ENCODE results near the gene TGFA. TPM values are rescaled to one million over a fixed set of nuclear protein-coding genes. Genes with fewer than 3 reads are reported as not detected.

TGFA gene
- total RNA-seq, 2 donors from 2014 or later = 1.9 to 3.8 TPM

GRCh38 chr2:70494293-70494886 is 59.2 kb downstream of the TGFA start:
- ATAC-seq = no peak
- no peak for DNase-seq

GRCh38 chr2:70490381-70490780 is 63.2 kb downstream of the TGFA start:
- DNase-seq = no peak
- no peaks in the 10 kb centered on the region for H3K4me1 Mint-ChIP-seq
- H3K36me3 Mint-ChIP-seq (ENCODE audit: low read depth) = no peaks in the 10 kb centered on the region
- no peaks in the 10 kb centered on the region for H3K9me3 ChIP-seq (ENCODE audit: control insufficient read depth, low read length, poor library complexity, severe bottlenecking)
- no peak overlapping the region for H3K27ac Mint-ChIP-seq
- H3K4me3 Mint-ChIP-seq = no peak overlapping the region
- ATAC-seq = no peak
- H3K27me3 Mint-ChIP-seq = peaks cover 8% of the 10 kb centered on the region

More at GRCh38 chr2:70494293-70494886, 59.2 kb downstream of the TGFA start:
- Mint-ChIP-seq H3K27ac (no peak overlapping the region), H3K4me1 (no peaks in the 10 kb centered on the region), H3K36me3 (ENCODE audit: low read depth) (no peaks in the 10 kb centered on the region), H3K27me3 (peaks cover 17% of the 10 kb centered on the region), H3K4me3 (no peak overlapping the region)
- H3K9me3 ChIP-seq (ENCODE audit: control insufficient read depth, low read length, poor library complexity, severe bottlenecking) = no peaks in the 10 kb centered on the region

GRCh38 chr2:70489165-70489564 is 64.5 kb downstream of the TGFA start:
- H3K36me3 Mint-ChIP-seq (ENCODE audit: low read depth) = no peaks in the 10 kb centered on the region
- H3K27me3 Mint-ChIP-seq = peaks cover 8% of the 10 kb centered on the region
- no peaks in the 10 kb centered on the region for H3K9me3 ChIP-seq (ENCODE audit: control insufficient read depth, low read length, poor library complexity, severe bottlenecking)
- ATAC-seq = no peak
- DNase-seq = no peak
- H3K4me1 Mint-ChIP-seq = no peaks in the 10 kb centered on the region
- H3K27ac Mint-ChIP-seq = no peak overlapping the region
- no peak overlapping the region for H3K4me3 Mint-ChIP-seq

GRCh38 chr2:70484086-70484485 is 69.5 kb downstream of the TGFA start:
- ATAC-seq = no peak
- Mint-ChIP-seq H3K27ac (no peak overlapping the region), H3K4me3 (no peak overlapping the region), H3K36me3 (ENCODE audit: low read depth) (no peaks in the 10 kb centered on the region), H3K4me1 (no peaks in the 10 kb centered on the region), H3K27me3 (no peaks in the 10 kb centered on the region)
- DNase-seq = no peak
- H3K9me3 ChIP-seq (ENCODE audit: control insufficient read depth, low read length, poor library complexity, severe bottlenecking) = no peaks in the 10 kb centered on the region

GRCh38 chr2:70482401-70482800 is 71.2 kb downstream of the TGFA start:
- DNase-seq = no peak
- H3K27me3 Mint-ChIP-seq = no peaks in the 10 kb centered on the region
- no peak for ATAC-seq
- no peak overlapping the region for H3K27ac Mint-ChIP-seq
- no peaks in the 10 kb centered on the region for H3K4me1 Mint-ChIP-seq
- no peaks in the 10 kb centered on the region for H3K36me3 Mint-ChIP-seq (ENCODE audit: low read depth)
- no peaks in the 10 kb centered on the region for H3K9me3 ChIP-seq (ENCODE audit: control insufficient read depth, low read length, poor library complexity, severe bottlenecking)
- H3K4me3 Mint-ChIP-seq = no peak overlapping the region

- H3K27ac Mint-ChIP-seq = no peak overlapping the region
- no peaks in the 10 kb centered on the region for H3K36me3 Mint-ChIP-seq (ENCODE audit: low read depth)
- peaks cover 5% of the 10 kb centered on the region for H3K4me1 Mint-ChIP-seq
- H3K9me3 ChIP-seq (ENCODE audit: control insufficient read depth, low read length, poor library complexity, severe bottlenecking) = no peaks in the 10 kb centered on the region
- no peaks in the 10 kb centered on the region for H3K27me3 Mint-ChIP-seq
- no peak for ATAC-seq
- DNase-seq = no peak
- no peak overlapping the region for H3K4me3 Mint-ChIP-seq
Measured at GRCh38 chr2:70480468-70480867, 73.2 kb downstream of the TGFA start.

- ATAC-seq (no peak), DNase-seq (no peak)
- no peaks in the 10 kb centered on the region for H3K36me3 Mint-ChIP-seq (ENCODE audit: low read depth)
- H3K27ac Mint-ChIP-seq = no peak overlapping the region
- H3K4me3 Mint-ChIP-seq = no peak overlapping the region
- H3K9me3 ChIP-seq (ENCODE audit: control insufficient read depth, low read length, poor library complexity, severe bottlenecking) = no peaks in the 10 kb centered on the region
- H3K27me3 Mint-ChIP-seq = no peaks in the 10 kb centered on the region
- peaks cover 9% of the 10 kb centered on the region for H3K4me1 Mint-ChIP-seq
Measured at GRCh38 chr2:70479816-70480215, 73.8 kb downstream of the TGFA start.

GRCh38 chr2:70477441-70477844 is 76.2 kb downstream of the TGFA start:
- ATAC-seq = no peak
- Mint-ChIP-seq H3K27me3 (no peaks in the 10 kb centered on the region), H3K4me3 (no peak overlapping the region), H3K36me3 (ENCODE audit: low read depth) (no peaks in the 10 kb centered on the region), H3K27ac (no peak overlapping the region), H3K4me1 (peaks cover 28% of the 10 kb centered on the region)
- no peak for DNase-seq
- H3K9me3 ChIP-seq (ENCODE audit: control insufficient read depth, low read length, poor library complexity, severe bottlenecking) = no peaks in the 10 kb centered on the region

GRCh38 chr2:70475266-70475665 is 78.4 kb downstream of the TGFA start:
- Mint-ChIP-seq H3K4me1 (peaks cover 30% of the 10 kb centered on the region), H3K4me3 (peak overlapping the region; percentile 71), H3K27me3 (no peaks in the 10 kb centered on the region), H3K27ac (peak overlapping the region; percentile 72), H3K36me3 (ENCODE audit: low read depth) (no peaks in the 10 kb centered on the region)
- DNase-seq = no peak
- peak; percentile 88 for ATAC-seq
- no peaks in the 10 kb centered on the region for H3K9me3 ChIP-seq (ENCODE audit: control insufficient read depth, low read length, poor library complexity, severe bottlenecking)

- Mint-ChIP-seq H3K4me1 (peaks cover 37% of the 10 kb centered on the region), H3K4me3 (peak overlapping the region; percentile 19), H3K27me3 (no peaks in the 10 kb centered on the region), H3K27ac (peak overlapping the region; percentile 72), H3K36me3 (ENCODE audit: low read depth) (peaks cover 2% of the 10 kb centered on the region)
- ATAC-seq = no peak
- no peak for DNase-seq
- no peaks in the 10 kb centered on the region for H3K9me3 ChIP-seq (ENCODE audit: control insufficient read depth, low read length, poor library complexity, severe bottlenecking)
Measured at GRCh38 chr2:70474256-70474848, 79.3 kb downstream of the TGFA start.

GRCh38 chr2:70473101-70473722 is 80.4 kb downstream of the TGFA start:
- Mint-ChIP-seq H3K4me3 (peak overlapping the region; percentile 78), H3K36me3 (ENCODE audit: low read depth) (peaks cover 2% of the 10 kb centered on the region), H3K27me3 (no peaks in the 10 kb centered on the region), H3K27ac (peak overlapping the region; percentile 78), H3K4me1 (peaks cover 37% of the 10 kb centered on the region)
- ATAC-seq (no peak), DNase-seq (no peak)
- no peaks in the 10 kb centered on the region for H3K9me3 ChIP-seq (ENCODE audit: control insufficient read depth, low read length, poor library complexity, severe bottlenecking)

GRCh38 chr2:70472221-70472890 is 81.3 kb downstream of the TGFA start:
- Mint-ChIP-seq H3K36me3 (ENCODE audit: low read depth) (peaks cover 2% of the 10 kb centered on the region), H3K27ac (peak overlapping the region; percentile 78), H3K4me1 (peaks cover 37% of the 10 kb centered on the region), H3K4me3 (no peak overlapping the region), H3K27me3 (no peaks in the 10 kb centered on the region)
- no peaks in the 10 kb centered on the region for H3K9me3 ChIP-seq (ENCODE audit: control insufficient read depth, low read length, poor library complexity, severe bottlenecking)
- DNase-seq (no peak), ATAC-seq (no peak)

- H3K9me3 ChIP-seq (ENCODE audit: control insufficient read depth, low read length, poor library complexity, severe bottlenecking) = no peaks in the 10 kb centered on the region
- peaks cover 35% of the 10 kb centered on the region for H3K4me1 Mint-ChIP-seq
- H3K4me3 Mint-ChIP-seq = no peak overlapping the region
- H3K27me3 Mint-ChIP-seq = no peaks in the 10 kb centered on the region
- no peak overlapping the region for H3K27ac Mint-ChIP-seq
- ATAC-seq (no peak), DNase-seq (no peak)
- H3K36me3 Mint-ChIP-seq (ENCODE audit: low read depth) = peaks cover 2% of the 10 kb centered on the region
Measured at GRCh38 chr2:70471129-70471528, 82.5 kb downstream of the TGFA start.

All from T-helper 17 cell (primary cell).